OCI-LY1 (cell line): ENCODE results near the gene TEC.

Experiments
- H2AFZ ChIP-seq: fragments of 200-600 bp; sonication (generic), shearing (Covaris generic); 2 replicates; pipeline ENCODE4 v1.6.0; 2014; ENCODE audit warnings: antibody characterized with exemption, mild to moderate bottlenecking, low read length
- H3F3A ChIP-seq: fragments of 200-600 bp; sonication (generic), shearing (Covaris generic); 2 replicates; pipeline ENCODE4 v1.6.0; 2014; ENCODE audit warnings: mild to moderate bottlenecking, antibody characterized with exemption, low read length, moderate library complexity; ENCODE audit not compliant: insufficient read depth
- H3K27ac ChIP-seq: fragments of 200-600 bp; sonication (generic); 2 replicates; pipeline ENCODE4 v1.5.1; 2014; ENCODE audit warnings: low read length, mixed run types, mild to moderate bottlenecking, low read depth; ENCODE audit not compliant: poor library complexity, severe bottlenecking
- H3K27me3 ChIP-seq: fragments of 200-600 bp; sonication (generic); 2 replicates; pipeline ENCODE4 v1.6.0; 2014; ENCODE audit warnings: antibody characterized with exemption, mild to moderate bottlenecking, low read length, moderate library complexity; ENCODE audit not compliant: insufficient read depth
- H3K36me3 ChIP-seq: fragments of 200-600 bp; sonication (generic); 2 replicates; pipeline ENCODE4 v1.6.1; 2014; ENCODE audit warnings: mild to moderate bottlenecking, antibody characterized with exemption, low read length, moderate library complexity, mixed read lengths; ENCODE audit not compliant: insufficient read depth
- H3K4me1 ChIP-seq: fragments of 200-600 bp; sonication (generic); 2 replicates; pipeline ENCODE4 v1.5.1; 2014; ENCODE audit warnings: mild to moderate bottlenecking, low read length, moderate library complexity; ENCODE audit not compliant: insufficient read depth, severe bottlenecking
- H3K4me2 ChIP-seq: fragments of 200-600 bp; sonication (generic), shearing (Covaris generic); 2 replicates; pipeline ENCODE4 v1.6.1; 2014; ENCODE audit warnings: low read length
- H3K4me3 ChIP-seq: fragments of 200-600 bp; sonication (generic); 2 replicates; pipeline ENCODE4 v1.5.1; 2014; ENCODE audit warnings: low read length, low read depth, mild to moderate bottlenecking, mixed read lengths; ENCODE audit not compliant: poor library complexity, severe bottlenecking
- H3K79me2 ChIP-seq: fragments of 200-600 bp; shearing (Covaris generic); 2 replicates; pipeline ENCODE4 v1.6.1; 2016; ENCODE audit warnings: mixed run types, low read length, mixed read lengths; ENCODE audit not compliant: insufficient read depth
- H3K9ac ChIP-seq: fragments of 200-600 bp; sonication (generic), shearing (Covaris generic); 2 replicates; pipeline ENCODE4 v1.6.1; 2014; ENCODE audit warnings: mild to moderate bottlenecking, low read length, mixed read lengths
- H3K9me2 ChIP-seq: fragments of 200-600 bp; sonication (generic), shearing (Covaris generic); 2 replicates; pipeline ENCODE4 v1.6.1; 2014; ENCODE audit warnings: low read depth, mild to moderate bottlenecking, low read length, mixed read lengths
- H3K9me3 ChIP-seq: fragments of 200-600 bp; shearing (Covaris generic); 2 replicates; pipeline ENCODE4 v1.6.1; 2014; ENCODE audit warnings: low read length, mixed read lengths
- H4K20me1 ChIP-seq: fragments of 200-600 bp; sonication (generic), shearing (Covaris generic); 2 replicates; pipeline ENCODE4 v1.6.0; 2016; ENCODE audit warnings: mild to moderate bottlenecking, low read length; ENCODE audit not compliant: insufficient read depth
- EZH2 ChIP-seq: fragments of 200-600 bp; sonication (generic), shearing (Covaris generic); IDR thresholded peaks from 2 replicates; pipeline ENCODE4 v1.8.0; 2017; ENCODE audit warnings: borderline replicate concordance, mixed run types, mild to moderate bottlenecking, antibody characterized with exemption, low read length, moderate library complexity, mixed read lengths
- TF ChIP-seq, protein P1 (sequence below): fragments of 200-600 bp; sonication (generic), shearing (Covaris generic); IDR thresholded peaks from 2 replicates; pipeline ENCODE4 v1.5.1; 2017; ENCODE audit warnings: mild to moderate bottlenecking, antibody characterized with exemption, low read length, moderate library complexity, mixed read lengths

Gene TEC

DNA sequence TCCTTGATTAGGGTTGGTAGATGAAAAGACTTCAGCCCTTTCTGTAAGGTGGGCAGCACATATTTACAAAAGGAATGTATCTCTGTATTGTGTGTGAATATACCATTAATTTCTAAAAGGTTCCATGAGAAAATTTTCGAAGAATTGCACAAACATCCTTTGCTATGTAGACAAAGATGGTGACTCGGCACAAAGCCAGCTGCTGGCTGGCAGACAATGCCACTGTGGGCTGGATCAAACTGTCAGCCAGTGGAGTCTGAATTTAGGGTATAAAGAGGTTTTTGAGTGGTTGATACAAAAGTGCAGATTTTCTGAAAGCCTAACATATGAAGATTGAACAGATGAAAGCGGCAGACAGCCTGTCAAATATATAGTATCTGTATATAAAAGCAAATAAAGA, 129.9 kb downstream of the TEC start:
- Histone ChIP-seq H3K4me1 (peaks cover 29% of the 10 kb centered on the region), H3F3A (no peaks in the 10 kb centered on the region), H3K27ac (peak overlapping the region; percentile 74), H3K36me3 (peaks cover 26% of the 10 kb centered on the region; the same call in 1 of the 2 replicates), H3K4me2 (peak overlapping the region; percentile 13; the same call in 1 of the 2 replicates), H2AFZ (no peak overlapping the region), H3K9ac (no peak overlapping the region), H3K27me3 (no peaks in the 10 kb centered on the region), H3K9me2 (no peaks in the 10 kb centered on the region), H3K79me2 (no peaks in the 10 kb centered on the region), H3K9me3 (no peaks in the 10 kb centered on the region), H4K20me1 (no peaks in the 10 kb centered on the region), H3K4me3 (no peak overlapping the region)
- TF ChIP-seq, protein P1, sequence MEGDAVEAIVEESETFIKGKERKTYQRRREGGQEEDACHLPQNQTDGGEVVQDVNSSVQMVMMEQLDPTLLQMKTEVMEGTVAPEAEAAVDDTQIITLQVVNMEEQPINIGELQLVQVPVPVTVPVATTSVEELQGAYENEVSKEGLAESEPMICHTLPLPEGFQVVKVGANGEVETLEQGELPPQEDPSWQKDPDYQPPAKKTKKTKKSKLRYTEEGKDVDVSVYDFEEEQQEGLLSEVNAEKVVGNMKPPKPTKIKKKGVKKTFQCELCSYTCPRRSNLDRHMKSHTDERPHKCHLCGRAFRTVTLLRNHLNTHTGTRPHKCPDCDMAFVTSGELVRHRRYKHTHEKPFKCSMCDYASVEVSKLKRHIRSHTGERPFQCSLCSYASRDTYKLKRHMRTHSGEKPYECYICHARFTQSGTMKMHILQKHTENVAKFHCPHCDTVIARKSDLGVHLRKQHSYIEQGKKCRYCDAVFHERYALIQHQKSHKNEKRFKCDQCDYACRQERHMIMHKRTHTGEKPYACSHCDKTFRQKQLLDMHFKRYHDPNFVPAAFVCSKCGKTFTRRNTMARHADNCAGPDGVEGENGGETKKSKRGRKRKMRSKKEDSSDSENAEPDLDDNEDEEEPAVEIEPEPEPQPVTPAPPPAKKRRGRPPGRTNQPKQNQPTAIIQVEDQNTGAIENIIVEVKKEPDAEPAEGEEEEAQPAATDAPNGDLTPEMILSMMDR, result no peak
- no peak for TF ChIP-seq EZH2

DNA sequence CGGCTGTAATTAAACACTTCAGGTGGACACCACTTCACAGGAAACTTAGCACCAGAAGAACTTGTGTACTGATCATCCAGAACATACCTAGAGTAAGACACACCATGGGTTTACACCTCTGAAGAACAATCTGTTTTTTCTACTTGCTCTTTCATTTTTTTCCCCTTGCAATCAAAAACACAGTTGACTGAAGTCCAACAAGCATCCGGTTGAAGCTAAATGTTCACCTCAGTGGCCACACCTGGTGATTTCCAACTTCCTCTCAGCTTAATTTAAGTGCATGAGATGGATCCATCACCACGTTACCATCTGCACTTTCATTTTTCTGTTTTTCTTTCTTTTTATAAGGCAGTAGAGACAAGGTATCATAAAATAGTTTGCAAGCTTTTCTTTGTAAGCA, 130.7 kb downstream of the TEC start:
- TF ChIP-seq, protein P1, result no peak
- no peaks in the 10 kb centered on the region for H3K79me2 ChIP-seq
- H2AFZ ChIP-seq, result no peak overlapping the region
- no peaks in the 10 kb centered on the region for H3K9me3 ChIP-seq
- H3K9me2 ChIP-seq, result no peaks in the 10 kb centered on the region
- H3K9ac ChIP-seq, result no peak overlapping the region
- H3K27ac ChIP-seq, result peak overlapping the region; percentile 74
- H3K27me3 ChIP-seq, result no peaks in the 10 kb centered on the region
- H4K20me1 ChIP-seq, result no peaks in the 10 kb centered on the region
- peaks cover 29% of the 10 kb centered on the region for H3K4me1 ChIP-seq
- peak overlapping the region; percentile 13; the same call in 1 of the 2 replicates for H3K4me2 ChIP-seq
- peaks cover 21% of the 10 kb centered on the region; the same call in 1 of the 2 replicates for H3K36me3 ChIP-seq
- no peak overlapping the region for H3K4me3 ChIP-seq
- no peaks in the 10 kb centered on the region for H3F3A ChIP-seq

DNA sequence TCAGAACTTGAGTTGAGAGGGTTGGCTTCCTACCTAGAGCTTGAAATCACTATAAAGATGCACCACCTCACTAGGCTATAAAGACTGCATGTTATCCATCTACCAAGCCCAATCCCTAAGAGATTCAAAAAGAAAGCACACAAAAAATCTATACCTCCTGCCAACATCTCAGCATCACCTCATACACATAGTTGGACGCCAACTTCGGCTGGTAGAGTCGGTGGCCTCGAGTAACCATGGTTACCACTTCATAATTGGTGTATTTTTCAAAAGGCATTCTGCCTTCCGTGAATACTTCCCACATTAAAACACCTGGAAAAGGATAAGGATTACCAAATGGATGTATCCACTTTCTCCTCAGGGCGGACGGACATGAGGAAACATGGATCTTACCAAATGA, 131.1 kb downstream of the TEC start:
- no peaks in the 10 kb centered on the region for H3F3A ChIP-seq
- H3K36me3 ChIP-seq, result peaks cover 21% of the 10 kb centered on the region; the same call in 1 of the 2 replicates
- no peaks in the 10 kb centered on the region for H3K79me2 ChIP-seq
- H2AFZ ChIP-seq, result no peak overlapping the region
- no peaks in the 10 kb centered on the region for H3K27me3 ChIP-seq
- peaks cover 29% of the 10 kb centered on the region for H3K4me1 ChIP-seq
- no peaks in the 10 kb centered on the region for H3K9me3 ChIP-seq
- H3K9ac ChIP-seq, result no peak overlapping the region
- no peaks in the 10 kb centered on the region for H3K9me2 ChIP-seq
- H4K20me1 ChIP-seq, result no peaks in the 10 kb centered on the region
- no peak overlapping the region for H3K4me3 ChIP-seq
- peak overlapping the region; percentile 13; the same call in 1 of the 2 replicates for H3K4me2 ChIP-seq
- TF ChIP-seq, protein P1, result no peak
- TF ChIP-seq EZH2, result no peak
- peak overlapping the region; percentile 74 for H3K27ac ChIP-seq
